HG03045 (cell line): ENCODE results near the gene NFATC1.

Experiments used
- ATAC-seq: cut with Tn5 transposase; IDR thresholded peaks from one replicate; pipeline ENCODE4 v1.9.1; 2021; ENCODE audit warnings: mild to moderate bottlenecking, moderate library complexity; ENCODE audit not compliant: unreplicated experiment

NFATC1 gene

GRCh38 chr18:79421275-79421857 lies 25.6 kb downstream of the NFATC1 start:
- ATAC-seq, result no peak

- ATAC-seq, result peak; percentile 71
Observed at GRCh38 chr18:79422022-79422782, 26.5 kb downstream of the NFATC1 start.

GRCh38 chr18:79422783-79423165 lies 27.0 kb downstream of the NFATC1 start:
- no peak for ATAC-seq

GRCh38 chr18:79423211-79424007 lies 27.7 kb downstream of the NFATC1 start:
- no peak for ATAC-seq

DNA sequence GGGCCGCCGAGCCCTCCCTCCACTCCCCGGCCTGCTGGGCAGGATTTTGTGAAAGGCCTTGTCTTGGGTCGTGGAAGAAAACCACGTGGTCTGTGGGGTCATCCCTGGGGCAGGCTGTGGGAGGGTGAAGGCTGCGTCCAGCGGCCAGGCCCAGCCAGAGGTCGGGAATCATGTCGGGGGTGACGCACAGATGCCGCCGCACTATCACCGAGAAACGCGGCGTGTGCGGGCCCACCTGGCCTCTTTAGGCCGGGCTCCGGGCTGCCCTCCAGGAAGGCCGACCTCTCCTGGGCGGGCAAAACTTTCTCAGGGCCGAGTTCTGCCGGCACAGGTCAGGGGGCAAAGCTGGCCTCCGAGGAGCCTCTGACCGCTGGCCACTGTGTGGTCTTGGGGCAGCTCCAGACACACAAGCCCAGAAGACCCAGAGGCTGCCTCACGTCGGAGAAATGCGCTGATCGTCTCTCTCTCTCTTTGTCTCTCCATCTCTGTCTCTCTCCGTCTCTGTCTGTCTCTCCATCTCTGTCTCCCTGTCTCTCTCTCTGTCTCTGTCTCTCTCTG lies 28.4 kb downstream of the NFATC1 start:
- no peak for ATAC-seq

- no peak for ATAC-seq
Observed at GRCh38 chr18:79424880-79425568, 29.3 kb downstream of the NFATC1 start.

- no peak for ATAC-seq
Observed at GRCh38 chr18:79425569-79425886, 29.8 kb downstream of the NFATC1 start.

DNA sequence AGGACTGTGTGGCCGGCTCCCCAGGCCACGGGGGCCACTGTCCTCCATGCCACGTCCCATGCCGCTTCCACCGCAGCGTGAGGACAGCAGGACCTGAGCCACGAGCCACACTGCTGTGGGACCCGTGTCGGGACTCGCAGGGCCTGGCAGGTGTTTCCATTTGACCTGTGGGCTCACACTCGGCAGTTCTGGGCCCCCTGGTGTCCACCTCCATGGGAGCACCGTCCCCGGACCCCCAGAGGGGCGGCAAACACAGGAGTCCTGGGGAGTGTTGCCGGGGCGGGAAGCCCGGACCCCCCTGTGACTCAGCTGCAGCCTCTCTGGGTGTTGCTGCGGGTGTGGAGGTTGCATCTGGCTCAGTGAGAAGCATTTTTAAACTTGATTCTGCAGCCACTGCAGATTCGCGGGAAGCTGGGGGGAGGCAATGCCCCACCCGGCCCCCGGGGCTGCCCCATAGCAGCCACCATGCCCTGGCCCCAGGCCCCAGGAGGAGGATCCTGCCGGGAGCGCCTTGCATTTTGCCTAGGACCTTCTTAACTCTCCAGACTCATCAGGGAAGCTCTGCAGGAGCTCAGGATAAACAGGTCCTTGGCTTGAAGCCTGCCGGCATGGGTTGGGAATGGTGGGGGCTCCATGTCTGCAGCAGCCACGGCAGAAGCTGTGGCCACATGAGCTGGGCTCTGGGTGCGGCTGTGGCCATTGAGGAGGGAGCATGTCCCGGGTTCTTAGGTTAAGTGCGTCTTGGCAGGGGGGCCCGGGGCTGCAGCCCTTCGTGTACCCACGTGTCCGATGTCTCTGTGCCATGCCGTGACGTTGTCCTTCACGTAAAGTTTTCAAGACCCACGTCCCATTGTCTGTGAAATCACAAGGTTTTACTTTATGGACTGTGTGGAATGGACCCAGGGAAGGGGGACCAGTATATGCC lies 30.9 kb downstream of the NFATC1 start:
- ATAC-seq, result no peak

DNA sequence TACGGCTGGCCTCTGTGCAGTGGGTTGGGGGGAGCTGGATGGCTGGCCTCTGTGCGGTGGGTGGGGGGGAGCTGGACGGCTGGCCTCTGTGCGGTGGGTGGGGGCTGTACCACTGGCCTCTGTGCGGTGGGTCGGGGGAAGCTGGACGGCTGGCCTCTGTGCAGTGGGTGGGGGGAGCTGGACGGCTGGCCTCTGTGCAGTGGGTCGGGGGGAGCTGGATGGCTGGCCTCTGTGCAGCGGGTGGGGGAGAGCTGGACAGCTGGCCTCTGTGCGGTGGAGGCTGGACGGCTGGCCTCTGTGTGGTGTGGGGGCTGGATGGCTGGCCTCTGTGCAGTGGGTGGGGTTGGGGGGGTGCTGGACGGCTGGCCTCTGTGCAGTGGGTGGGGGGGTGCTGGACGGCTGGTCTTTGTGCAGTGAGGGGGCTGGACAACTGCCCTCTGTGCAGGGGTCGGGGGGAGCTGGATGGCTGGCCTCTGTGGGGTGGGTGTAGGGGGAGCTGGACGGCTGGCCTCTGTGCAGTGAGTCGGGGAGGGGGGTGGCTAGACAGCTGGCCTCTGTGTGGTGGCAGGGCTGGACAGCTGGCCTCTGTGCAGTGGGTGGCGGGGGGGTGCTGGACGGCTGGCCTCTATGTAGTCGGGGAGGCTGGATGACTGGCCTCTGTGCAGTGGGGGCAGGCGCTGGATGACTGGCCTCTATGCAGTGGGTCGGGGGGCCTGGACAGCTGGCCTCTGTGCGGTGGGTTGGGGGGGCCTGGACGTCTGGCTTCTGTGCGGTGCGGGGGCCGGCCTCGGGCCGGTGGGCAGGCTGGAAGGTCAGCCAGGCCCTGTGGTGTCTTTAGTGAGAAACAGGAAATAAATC lies 31.9 kb downstream of the NFATC1 start:
- no peak for ATAC-seq

DNA sequence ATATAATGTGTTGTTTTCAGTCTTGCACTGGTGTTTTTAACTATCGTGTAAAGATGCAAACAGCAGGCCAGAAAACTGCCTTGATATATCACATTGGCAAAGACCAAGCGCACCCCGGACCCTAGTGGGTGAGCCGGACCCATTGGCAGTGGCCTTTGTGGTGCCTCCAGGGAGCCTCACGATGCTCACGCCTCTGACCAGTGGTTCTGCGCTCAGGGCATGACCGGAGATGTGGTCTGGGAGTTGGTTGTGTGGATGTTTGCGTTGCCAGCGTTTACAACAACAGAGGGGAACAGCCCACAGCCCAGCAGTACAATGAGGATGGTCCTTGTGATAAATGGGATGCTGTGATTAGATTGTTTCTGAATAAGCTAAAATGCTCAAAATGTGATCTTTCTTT lies 32.6 kb downstream of the NFATC1 start:
- ATAC-seq, result no peak

DNA sequence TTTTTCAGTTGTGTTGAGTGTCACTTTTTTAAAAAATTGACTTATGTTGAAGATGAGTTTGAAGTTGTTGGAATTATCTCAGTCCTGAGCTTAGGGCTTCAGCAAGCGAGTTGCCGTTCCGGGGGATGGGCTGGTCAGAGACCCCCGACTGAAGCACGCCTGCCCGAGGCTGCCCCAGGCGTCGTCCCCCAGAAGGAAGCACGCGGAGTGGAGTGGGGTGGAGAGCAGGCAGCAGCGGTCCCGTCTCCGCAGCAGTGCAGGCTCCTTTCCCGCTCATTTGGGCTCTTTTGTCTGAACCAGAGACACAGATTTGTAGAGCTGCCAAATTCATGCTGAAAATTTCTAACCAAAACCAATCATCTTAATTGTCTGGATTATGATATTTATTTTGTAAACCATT lies 33.7 kb downstream of the NFATC1 start:
- ATAC-seq, result no peak

- ATAC-seq, result no peak
Observed at GRCh38 chr18:79429785-79430281, 34.1 kb downstream of the NFATC1 start.

GRCh38 chr18:79432376-79433120 lies 36.8 kb downstream of the NFATC1 start:
- no peak for ATAC-seq

DNA sequence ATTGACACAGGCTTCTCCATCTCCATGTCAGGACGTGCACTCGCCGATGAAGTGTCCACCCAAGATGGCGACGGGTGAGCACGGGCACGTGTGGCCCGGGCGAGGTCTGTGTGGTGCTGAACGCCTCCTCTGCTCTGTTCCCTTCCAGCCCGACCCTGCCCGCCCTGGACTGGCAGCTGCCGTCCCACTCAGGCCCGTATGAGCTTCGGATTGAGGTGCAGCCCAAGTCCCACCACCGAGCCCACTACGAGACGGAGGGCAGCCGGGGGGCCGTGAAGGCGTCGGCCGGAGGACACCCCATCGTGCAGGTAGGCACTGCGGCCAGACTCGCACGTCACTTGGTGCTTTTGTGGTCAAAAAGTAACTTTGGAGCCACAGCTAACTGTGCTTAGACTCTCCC lies 37.7 kb downstream of the NFATC1 start:
- no peak for ATAC-seq

GRCh38 chr18:79434607-79435401 lies 39.1 kb downstream of the NFATC1 start:
- ATAC-seq, result no peak

GRCh38 chr18:79436556-79437275 lies 41.0 kb downstream of the NFATC1 start:
- ATAC-seq, result no peak
